ENCODE data around the gene WDR19. TPM values are rescaled to one million over a fixed set of nuclear protein-coding genes. Genes with fewer than 3 reads are reported as not detected.
A peak's percentile ranks its signal among the peaks of the same experiment; 100 is the strongest.

The WDR19 gene
- total and polyA plus RNA-seq, 7 experiments from 2014 or later: 5.3 to 44.3 (median 14.3) TPM

DNA sequence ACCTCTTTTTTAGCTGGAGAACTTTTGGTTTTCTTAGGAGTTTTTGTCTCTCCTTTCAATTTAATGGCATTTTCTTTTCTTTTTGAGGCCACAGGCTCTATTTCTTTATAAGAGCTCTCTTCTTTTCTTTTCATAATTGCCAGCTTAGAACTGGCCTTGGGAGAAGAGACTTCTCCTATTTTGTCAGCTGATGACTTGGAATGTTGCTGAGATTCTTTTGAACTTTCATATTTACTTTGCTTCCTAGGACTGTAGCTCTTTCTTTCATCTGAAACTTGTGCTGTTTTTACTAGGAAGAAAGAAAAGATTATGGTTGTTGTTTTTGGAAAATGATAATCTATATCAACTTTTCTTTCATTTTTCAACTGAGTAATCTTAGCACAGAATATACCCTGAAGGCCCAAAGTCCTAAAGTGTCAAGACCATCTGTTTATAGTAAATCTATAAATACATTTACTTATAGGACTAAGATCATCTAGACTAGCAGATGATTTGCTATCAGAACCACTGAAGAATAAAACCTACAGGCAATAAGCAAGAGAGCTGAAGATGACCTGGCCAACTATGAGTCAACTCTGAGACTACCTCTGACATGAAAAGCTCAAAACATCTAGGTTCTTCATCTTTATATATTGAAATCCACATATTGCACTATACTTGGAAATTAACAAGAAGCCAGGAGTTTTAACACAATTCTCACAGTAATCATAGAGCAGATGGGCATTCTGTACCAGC lies 138.2 kb downstream of the WDR19 start:
- no peak overlapping the region for H3K27ac ChIP-seq (ENCODE audit: low read depth, low read length)
- H3K36me3 Mint-ChIP-seq: peaks cover under 1 to 52% (median 29%) of the 10 kb centered on the region in 5 donors
- no peaks in the 10 kb centered on the region for H3K27me3 Mint-ChIP-seq
- H3K4me3 Mint-ChIP-seq: no peak overlapping the region
- H3K27ac Mint-ChIP-seq: no peak overlapping the region
- peaks cover 0 to 4% (median 0%) of the 10 kb centered on the region in 7 donors for H3K4me1 Mint-ChIP-seq
- ATAC-seq (no peak), DNase-seq (no peak)
- intact Hi-C loops (cut with micrococcal nuclease): no loop called here
- ChIA-PET POLR2A (interaction anchor here (1.0 kb wide), 1 partner anchor 44 kb away, joined by 4 read pairs; no protein-coding TSS in a partner anchor), CTCF (no interaction called here)
- H3K27me3 ChIP-seq (ENCODE audit: control insufficient read depth in 2 of 2, insufficient read depth in 2 of 2, low read length in 2 of 2): no peaks in the 10 kb centered on the region
- no peaks in the 10 kb centered on the region for H3K9me3 Mint-ChIP-seq
- H3K36me3 ChIP-seq (ENCODE audit: control insufficient read depth in 2 of 3, insufficient read depth in 3 of 3, low read length in 3 of 3): peaks cover 0 to 63% (median 0%) of the 10 kb centered on the region in 3 experiments
- H3K4me3 ChIP-seq (ENCODE audit: low read length): no peak overlapping the region
- no peaks in the 10 kb centered on the region for H3K9me3 ChIP-seq (ENCODE audit: control insufficient read depth in 2 of 3, low read length in 3 of 3)
- H3K4me1 ChIP-seq (ENCODE audit: control insufficient read depth in 2 of 2, insufficient read depth in 2 of 2, low read length in 2 of 2): no peaks in the 10 kb centered on the region

- ChIA-PET POLR2A (no interaction called here), CTCF (interaction anchor here (1.2 kb wide), 1 partner anchor 9 kb away, joined by 3 read pairs; no protein-coding TSS in a partner anchor)
- intact Hi-C loops (cut with micrococcal nuclease): loop anchor here in 1 of 2 donors (2.0 kb wide), 2 partner anchors 15 to 29 kb away; no protein-coding TSS in a partner anchor
- Mint-ChIP-seq H3K27me3 (no peaks in the 10 kb centered on the region), H3K27ac (no peak overlapping the region), H3K36me3 (peaks cover 8 to 67% (median 39%) of the 10 kb centered on the region in 5 donors), H3K9me3 (no peaks in the 10 kb centered on the region), H3K4me3 (no peak overlapping the region), H3K4me1 (peaks cover 0 to 7% (median 4%) of the 10 kb centered on the region in 7 donors)
- Histone ChIP-seq H3K27me3 (ENCODE audit: control insufficient read depth in 2 of 2, insufficient read depth in 2 of 2, low read length in 2 of 2) (no peaks in the 10 kb centered on the region), H3K4me1 (ENCODE audit: control insufficient read depth in 2 of 2, insufficient read depth in 2 of 2, low read length in 2 of 2) (no peaks in the 10 kb centered on the region), H3K36me3 (ENCODE audit: control insufficient read depth in 2 of 3, insufficient read depth in 3 of 3, low read length in 3 of 3) (peaks cover 4 to 59% (median 6%) of the 10 kb centered on the region in 3 experiments), H3K4me3 (ENCODE audit: low read length) (no peak overlapping the region), H3K9me3 (ENCODE audit: control insufficient read depth in 2 of 3, low read length in 3 of 3) (no peaks in the 10 kb centered on the region), H3K27ac (ENCODE audit: low read depth, low read length) (no peak overlapping the region)
- DNase-seq: no peak
- ATAC-seq: no peak
Observed at GRCh38 chr4:39323821-39324220, 141.5 kb downstream of the WDR19 start.

DNA sequence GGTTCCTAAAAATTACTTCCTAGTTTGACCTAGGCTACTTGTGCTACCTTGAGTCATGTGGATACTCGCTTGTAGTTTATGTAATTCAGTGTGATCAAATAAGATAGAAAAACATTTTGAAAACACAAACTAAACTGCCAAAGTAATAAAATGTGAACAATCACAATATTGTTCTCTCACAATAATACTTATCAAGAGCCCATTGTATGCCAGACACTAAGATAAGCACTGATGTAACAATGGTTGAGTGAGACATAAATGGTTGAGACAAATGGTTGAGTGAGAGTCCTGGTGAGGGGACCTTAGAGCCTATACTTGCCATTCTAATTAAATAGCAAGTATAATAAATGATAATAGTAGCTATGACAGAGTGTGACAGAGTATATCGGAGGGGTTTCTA lies 142.1 kb downstream of the WDR19 start:
- CTCF ChIA-PET: no interaction called here
- Mint-ChIP-seq H3K9me3 (no peaks in the 10 kb centered on the region), H3K4me3 (no peak overlapping the region), H3K27ac (peak overlapping the region in 1 of 9 donors; percentile 9), H3K4me1 (peaks cover 0 to 7% (median 6%) of the 10 kb centered on the region in 7 donors), H3K36me3 (peaks cover 8 to 66% (median 39%) of the 10 kb centered on the region in 5 donors), H3K27me3 (no peaks in the 10 kb centered on the region)
- Histone ChIP-seq H3K4me1 (ENCODE audit: control insufficient read depth in 2 of 2, insufficient read depth in 2 of 2, low read length in 2 of 2) (no peaks in the 10 kb centered on the region), H3K9me3 (ENCODE audit: control insufficient read depth in 2 of 3, low read length in 3 of 3) (no peaks in the 10 kb centered on the region), H3K27me3 (ENCODE audit: control insufficient read depth in 2 of 2, insufficient read depth in 2 of 2, low read length in 2 of 2) (no peaks in the 10 kb centered on the region), H3K27ac (ENCODE audit: low read depth, low read length) (no peak overlapping the region), H3K4me3 (ENCODE audit: low read length) (no peak overlapping the region), H3K36me3 (ENCODE audit: control insufficient read depth in 2 of 3, insufficient read depth in 3 of 3, low read length in 3 of 3) (peaks cover 4 to 53% (median 6%) of the 10 kb centered on the region in 3 experiments)
- ATAC-seq (no peak), DNase-seq (no peak)
- intact Hi-C loops (cut with micrococcal nuclease): loop anchor here in 1 of 2 donors (2.0 kb wide), 1 partner anchor 14 kb away; no protein-coding TSS in a partner anchor
- POLR2A ChIA-PET: no interaction called here

DNA sequence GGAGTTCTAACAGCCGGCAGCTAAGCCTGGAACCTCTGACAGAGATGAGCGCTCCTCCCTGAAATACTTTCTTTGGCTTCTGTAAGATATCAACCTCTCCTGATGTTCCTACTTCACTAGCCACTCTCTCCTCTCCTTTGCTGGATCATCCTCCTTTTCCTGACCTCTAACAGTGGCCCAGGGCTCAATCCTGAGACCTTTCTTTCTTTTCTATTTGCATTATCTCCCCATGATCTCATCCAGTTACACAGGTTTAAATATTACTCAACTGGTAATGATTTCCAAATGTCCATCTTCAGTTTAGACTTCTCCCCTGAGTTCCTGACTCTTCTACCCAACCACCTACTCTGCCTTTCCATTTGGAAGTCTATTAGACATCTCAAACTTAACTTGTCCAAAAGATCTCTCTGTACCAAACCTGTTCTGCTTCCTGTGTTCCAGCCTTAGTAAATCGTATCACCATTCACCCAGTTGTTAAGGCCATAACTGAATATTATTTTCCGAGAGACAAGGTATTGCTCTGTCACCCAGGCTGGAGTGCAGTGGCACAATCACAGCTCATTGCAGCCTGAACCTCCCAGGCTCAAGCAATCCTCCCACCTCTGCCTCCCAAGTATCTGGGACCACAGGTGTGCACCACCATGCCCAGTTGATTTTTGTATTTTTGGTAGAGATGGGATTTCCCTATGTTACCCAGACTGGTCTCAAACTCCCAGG lies 142.7 kb downstream of the WDR19 start:
- ChIA-PET CTCF (no interaction called here), POLR2A (no interaction called here)
- Mint-ChIP-seq H3K27me3 (no peaks in the 10 kb centered on the region), H3K27ac (peak overlapping the region in 4 of 9 donors; percentile 9 to 77 (median 54)), H3K4me3 (no peak overlapping the region), H3K9me3 (no peaks in the 10 kb centered on the region), H3K36me3 (peaks cover 8 to 62% (median 36%) of the 10 kb centered on the region in 5 donors), H3K4me1 (peaks cover 0 to 8% (median 6%) of the 10 kb centered on the region in 7 donors)
- H3K4me1 ChIP-seq (ENCODE audit: control insufficient read depth in 2 of 2, insufficient read depth in 2 of 2, low read length in 2 of 2): no peaks in the 10 kb centered on the region
- H3K36me3 ChIP-seq (ENCODE audit: control insufficient read depth in 2 of 3, insufficient read depth in 3 of 3, low read length in 3 of 3): peaks cover 4 to 47% (median 6%) of the 10 kb centered on the region in 3 experiments
- H3K4me3 ChIP-seq (ENCODE audit: low read length): no peak overlapping the region
- no peak overlapping the region for H3K27ac ChIP-seq (ENCODE audit: low read depth, low read length)
- DNase-seq (no peak), ATAC-seq (no peak)
- H3K27me3 ChIP-seq (ENCODE audit: control insufficient read depth in 2 of 2, insufficient read depth in 2 of 2, low read length in 2 of 2): no peaks in the 10 kb centered on the region
- intact Hi-C loops (cut with micrococcal nuclease): loop anchor here in 1 of 2 donors (2.0 kb wide), 1 partner anchor 14 kb away; no protein-coding TSS in a partner anchor
- no peaks in the 10 kb centered on the region for H3K9me3 ChIP-seq (ENCODE audit: control insufficient read depth in 2 of 3, low read length in 3 of 3)

DNA sequence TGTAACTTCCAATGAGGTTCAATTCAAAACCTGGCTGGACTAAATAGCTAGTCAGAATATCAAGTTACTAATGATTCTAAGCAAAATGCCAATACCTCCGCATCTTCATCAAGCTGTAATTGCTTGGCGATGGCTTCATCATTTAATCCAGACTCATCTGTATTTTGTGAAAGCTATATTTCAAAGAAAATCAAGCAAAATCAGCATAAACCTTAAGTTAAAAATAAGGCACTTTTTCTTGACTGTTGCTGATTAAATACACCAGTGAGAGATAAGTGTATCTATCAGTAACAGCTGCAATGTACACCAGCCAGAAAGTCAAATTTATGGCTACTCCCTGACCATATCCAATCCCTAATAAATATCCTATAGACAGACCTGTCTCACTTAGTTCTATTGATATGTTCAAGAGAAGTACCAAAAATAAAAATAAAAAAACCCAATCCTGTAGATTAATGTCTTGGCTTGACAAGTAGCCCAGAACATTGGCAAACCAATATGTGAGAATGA lies 144.2 kb downstream of the WDR19 start:
- ChIA-PET CTCF (no interaction called here), POLR2A (interaction anchor here (0.6 kb wide), 1 partner anchor 36 kb away, joined by 4 read pairs; no protein-coding TSS in a partner anchor)
- ATAC-seq (no peak), DNase-seq (no peak)
- Histone ChIP-seq H3K4me3 (ENCODE audit: low read length) (no peak overlapping the region), H3K27me3 (ENCODE audit: control insufficient read depth in 2 of 2, insufficient read depth in 2 of 2, low read length in 2 of 2) (no peaks in the 10 kb centered on the region), H3K4me1 (ENCODE audit: control insufficient read depth in 2 of 2, insufficient read depth in 2 of 2, low read length in 2 of 2) (no peaks in the 10 kb centered on the region), H3K27ac (ENCODE audit: low read depth, low read length) (no peak overlapping the region), H3K36me3 (ENCODE audit: control insufficient read depth in 2 of 3, insufficient read depth in 3 of 3, low read length in 3 of 3) (peaks cover 4 to 39% (median 6%) of the 10 kb centered on the region in 3 experiments), H3K9me3 (ENCODE audit: control insufficient read depth in 2 of 3, low read length in 3 of 3) (no peaks in the 10 kb centered on the region)
- no peak overlapping the region for H3K27ac Mint-ChIP-seq
- no peak overlapping the region for H3K4me3 Mint-ChIP-seq
- peaks cover 8 to 53% (median 34%) of the 10 kb centered on the region in 5 donors for H3K36me3 Mint-ChIP-seq
- no peaks in the 10 kb centered on the region for H3K27me3 Mint-ChIP-seq
- H3K4me1 Mint-ChIP-seq: peaks cover 4 to 18% (median 10%) of the 10 kb centered on the region in 7 donors
- no peaks in the 10 kb centered on the region for H3K9me3 Mint-ChIP-seq
- intact Hi-C loops (cut with micrococcal nuclease): no loop called here

- Histone ChIP-seq H3K4me1 (ENCODE audit: control insufficient read depth in 2 of 2, insufficient read depth in 2 of 2, low read length in 2 of 2) (no peaks in the 10 kb centered on the region), H3K27me3 (ENCODE audit: control insufficient read depth in 2 of 2, insufficient read depth in 2 of 2, low read length in 2 of 2) (no peaks in the 10 kb centered on the region), H3K9me3 (ENCODE audit: control insufficient read depth in 2 of 3, low read length in 3 of 3) (no peaks in the 10 kb centered on the region), H3K27ac (ENCODE audit: low read depth, low read length) (no peak overlapping the region), H3K36me3 (ENCODE audit: control insufficient read depth in 2 of 3, insufficient read depth in 3 of 3, low read length in 3 of 3) (peaks cover 4 to 25% (median 6%) of the 10 kb centered on the region in 3 experiments), H3K4me3 (ENCODE audit: low read length) (no peak overlapping the region)
- no peak for ATAC-seq
- POLR2A ChIA-PET: interaction anchor here (0.5 kb wide), 1 partner anchor 422 kb away, joined by 4 read pairs; no protein-coding TSS in a partner anchor
- Mint-ChIP-seq H3K36me3 (peaks cover 8 to 28% (median 23%) of the 10 kb centered on the region in 5 donors), H3K4me1 (peaks cover 0 to 47% (median 36%) of the 10 kb centered on the region in 7 donors), H3K4me3 (no peak overlapping the region), H3K27me3 (no peaks in the 10 kb centered on the region), H3K27ac (peak overlapping the region in 2 of 9 donors; percentile 22 to 60), H3K9me3 (no peaks in the 10 kb centered on the region)
- intact Hi-C loops (cut with micrococcal nuclease): no loop called here
- CTCF ChIA-PET: no interaction called here
- no peak for DNase-seq
Observed at GRCh38 chr4:39330353-39330752, 148.0 kb downstream of the WDR19 start.
